Loucy (cell line): ENCODE measurements around the gene PSMG1.

ENCODE experiments used
- H2AFZ ChIP-seq: fragments of 200-600 bp; sonication (generic); 2 replicates; pipeline ENCODE4 v1.6.0; 2016; ENCODE audit warnings: antibody characterized with exemption, mild to moderate bottlenecking, low read length, moderate library complexity
- H3F3A ChIP-seq: fragments of 200-600 bp; 2 replicates; pipeline ENCODE4 v1.6.0; 2016; ENCODE audit warnings: antibody characterized with exemption, low read depth, mild to moderate bottlenecking
- H3K27me3 ChIP-seq: fragments of 200-600 bp; sonication (generic); 2 replicates; pipeline ENCODE4 v1.6.1; 2014; ENCODE audit warnings: low read length, mild to moderate bottlenecking; ENCODE audit not compliant: insufficient read depth, poor library complexity, severe bottlenecking
- H3K36me3 ChIP-seq: fragments of 200-600 bp; sonication (generic); 2 replicates; pipeline ENCODE4 v1.6.1; 2016; ENCODE audit warnings: low read length; ENCODE audit not compliant: insufficient read depth
- H3K4me1 ChIP-seq: fragments of 200-600 bp; sonication (generic); 2 replicates; pipeline ENCODE4 v1.5.1; 2014; ENCODE audit warnings: low read length, mild to moderate bottlenecking; ENCODE audit not compliant: insufficient read depth, poor library complexity, severe bottlenecking
- H3K4me2 ChIP-seq: fragments of 200-600 bp; sonication (generic); 2 replicates; pipeline ENCODE4 v1.6.0; 2014; ENCODE audit warnings: antibody characterized with exemption, low read length, low read depth, mild to moderate bottlenecking; ENCODE audit not compliant: poor library complexity, severe bottlenecking
- H3K4me3 ChIP-seq: fragments of 200-600 bp; sonication (generic); 2 replicates; pipeline ENCODE4 v1.5.1; 2014; ENCODE audit warnings: low read length, mild to moderate bottlenecking, mixed read lengths; ENCODE audit not compliant: poor library complexity, severe bottlenecking
- H3K79me2 ChIP-seq: fragments of 200-600 bp; sonication (generic); 2 replicates; pipeline ENCODE4 v1.6.1; 2014; ENCODE audit warnings: low read length; ENCODE audit not compliant: insufficient read depth
- H3K9ac ChIP-seq: fragments of 200-600 bp; sonication (generic); 2 replicates; pipeline ENCODE4 v1.6.0; 2014; ENCODE audit warnings: mild to moderate bottlenecking, low read depth, low read length, moderate library complexity; ENCODE audit not compliant: poor library complexity, severe bottlenecking
- H3K9me2 ChIP-seq: fragments of 200-600 bp; sonication (generic); replicated peaks from 2 replicates; pipeline ENCODE4 v1.6.1; 2016; ENCODE audit warnings: low read depth, low read length, mixed read lengths
- H3K9me3 ChIP-seq: fragments of 200-600 bp; sonication (generic); 2 replicates; pipeline ENCODE4 v1.6.1; 2014; ENCODE audit warnings: mild to moderate bottlenecking, antibody characterized with exemption, low read length, low read depth; ENCODE audit not compliant: insufficient read depth
- H4K20me1 ChIP-seq: fragments of 200-600 bp; sonication (generic); 2 replicates; pipeline ENCODE4 v1.6.0; 2014; ENCODE audit warnings: antibody characterized with exemption, low read length, mild to moderate bottlenecking; ENCODE audit not compliant: insufficient read depth, poor library complexity, severe bottlenecking
- CTCF ChIP-seq: fragments of 200-600 bp; sonication (generic); conservative IDR thresholded peaks from 2 replicates; pipeline ENCODE4 v1.5.1; 2014; ENCODE audit warnings: mild to moderate bottlenecking, antibody characterized with exemption, low read length
- EZH2phosphoT487 ChIP-seq: fragments of 200-600 bp; IDR thresholded peaks from 2 replicates; pipeline ENCODE4 v1.6.1; 2018; ENCODE audit warnings: antibody characterized with exemption, mild to moderate bottlenecking, moderate library complexity, borderline replicate concordance

Gene PSMG1

GRCh38 chr21:39189857-39190604, 6.8 kb upstream of the PSMG1 start:
- Histone ChIP-seq H4K20me1 (no peaks in the 10 kb centered on the region), H3K4me2 (no peak overlapping the region), H3K9me3 (no peaks in the 10 kb centered on the region), H3K4me1 (peaks cover 7% of the 10 kb centered on the region), H2AFZ (no peak overlapping the region), H3K27me3 (no peaks in the 10 kb centered on the region), H3K79me2 (peaks cover 5% of the 10 kb centered on the region; the same call in 1 of the 2 replicates), H3F3A (no peaks in the 10 kb centered on the region), H3K9ac (no peak overlapping the region), H3K36me3 (peaks cover 16% of the 10 kb centered on the region; the same call in 1 of the 2 replicates), H3K9me2 (no peaks in the 10 kb centered on the region), H3K4me3 (no peak overlapping the region)
- no peak for TF ChIP-seq CTCF
- no peak for TF ChIP-seq EZH2phosphoT487

- no peak for TF ChIP-seq CTCF
- TF ChIP-seq EZH2phosphoT487 = no peak
- Histone ChIP-seq H3K9me2 (no peaks in the 10 kb centered on the region), H3K79me2 (peaks cover 14% of the 10 kb centered on the region), H2AFZ (no peak overlapping the region), H3K4me1 (peaks cover 14% of the 10 kb centered on the region), H3F3A (no peaks in the 10 kb centered on the region), H3K4me3 (no peak overlapping the region), H3K27me3 (no peaks in the 10 kb centered on the region), H3K36me3 (peaks cover 2% of the 10 kb centered on the region; the same call in 1 of the 2 replicates), H3K9ac (no peak overlapping the region), H4K20me1 (no peaks in the 10 kb centered on the region), H3K4me2 (no peak overlapping the region), H3K9me3 (no peaks in the 10 kb centered on the region)
These were observed 5.4 kb upstream of the PSMG1 start for GRCh38 chr21:39188521-39189139.

- Histone ChIP-seq H3K4me3 (no peak overlapping the region), H3F3A (no peaks in the 10 kb centered on the region), H3K4me1 (peaks cover 17% of the 10 kb centered on the region), H2AFZ (no peak overlapping the region), H3K9ac (no peak overlapping the region), H3K9me3 (no peaks in the 10 kb centered on the region), H3K27me3 (no peaks in the 10 kb centered on the region), H3K36me3 (no peaks in the 10 kb centered on the region), H3K79me2 (peaks cover 25% of the 10 kb centered on the region), H4K20me1 (peaks cover 3% of the 10 kb centered on the region), H3K4me2 (no peak overlapping the region), H3K9me2 (no peaks in the 10 kb centered on the region)
- no peak for TF ChIP-seq CTCF
- TF ChIP-seq EZH2phosphoT487 = no peak
These were observed 3.9 kb upstream of the PSMG1 start for GRCh38 chr21:39187141-39187540.
